Caco-2 (cell line): Measurements from ENCODE around the gene FMN1. TPM values are rescaled to one million over a fixed set of nuclear protein-coding genes. Genes with fewer than 3 reads are reported as not detected.
A peak's percentile ranks its signal among the peaks of the same experiment; 100 is the strongest.

ENCODE experiments used
- BruUV-seq: library from RNA; stranded (reverse); fragments of 400-500 nt; replicated peaks from 2 replicates; lab custom pipeline; 2021; lab: Mats Ljungman, UMichigan
- CTCF ChIA-PET: fragments of 300-600 bp; sonication (Branson Sonifier 250); formaldehyde crosslinking; loops from one replicate; lab custom pipeline; 2022; ENCODE audit warnings: antibody characterized with exemption; lab: Charles Lee
- POLR2A ChIA-PET: fragments of 300-600 bp; sonication (Branson Sonifier 250); formaldehyde crosslinking; loops from one replicate; lab custom pipeline; 2022; ENCODE audit warnings: antibody characterized with exemption; lab: Charles Lee
- DNase-seq, 2 experiments: peaks; one replicate each; pipeline versions ENCODE4 v3.0.0 to v3.0.0-alpha.2; 2020 to 2022
- H3K27me3 ChIP-seq: replicated peaks from 2 replicates; pipeline ENCODE4 v1.6.0; 2011; ENCODE audit warnings: low read length; ENCODE audit not compliant: control insufficient read depth, insufficient read depth
- H3K36me3 ChIP-seq: 2 replicates; pipeline ENCODE4 v1.5.1; 2011; ENCODE audit warnings: low read length; ENCODE audit not compliant: control insufficient read depth, insufficient read depth
- H3K4me1 ChIP-seq: fragments of 250-450 bp; sonication (Bioruptor Pico); 2 replicates; pipeline ENCODE4 v1.5.1; 2020; ENCODE audit warnings: mild to moderate bottlenecking
- H3K4me3 ChIP-seq: 2 replicates; pipeline ENCODE4 v1.5.1; 2011; ENCODE audit warnings: low read depth, mild to moderate bottlenecking, control low read depth, low read length
- H3K9me3 ChIP-seq: fragments of 250-450 bp; sonication (Bioruptor Pico); 2 replicates; pipeline ENCODE4 v1.5.1; 2020; ENCODE audit warnings: mild to moderate bottlenecking, moderate library complexity
- H3K27ac Mint-ChIP-seq: one replicate; pipeline ENCODE4 v1.8.0; 2022; ENCODE audit warnings: mixed read lengths; ENCODE audit not compliant: unreplicated experiment
- H3K27me3 Mint-ChIP-seq: one replicate; pipeline ENCODE4 v1.8.0; 2022; ENCODE audit warnings: mixed read lengths; ENCODE audit not compliant: insufficient read depth, unreplicated experiment
- H3K36me3 Mint-ChIP-seq: one replicate; pipeline ENCODE4 v1.8.0; 2022; ENCODE audit warnings: mild to moderate bottlenecking, mixed read lengths; ENCODE audit not compliant: insufficient read depth, unreplicated experiment
- H3K4me1 Mint-ChIP-seq: one replicate; pipeline ENCODE4 v1.8.0; 2022; ENCODE audit warnings: low read depth, mixed read lengths; ENCODE audit not compliant: unreplicated experiment
- H3K4me3 Mint-ChIP-seq: one replicate; pipeline ENCODE4 v1.8.0; 2022; ENCODE audit warnings: mild to moderate bottlenecking, moderate library complexity, mixed read lengths; ENCODE audit not compliant: unreplicated experiment
- H3K9me3 Mint-ChIP-seq: one replicate; pipeline ENCODE4 v1.8.0; 2022; ENCODE audit warnings: mixed read lengths; ENCODE audit not compliant: unreplicated experiment
- intact Hi-C: fragments of 100-400 bp; cut with micrococcal nuclease; formaldehyde crosslinking; loops from one replicate; pipeline ENCODE4 v1.10.0; 2022; ENCODE audit not compliant: unreplicated experiment
- total RNA-seq: library from RNA; stranded (reverse); gene quantifications from 2 replicates; pipeline ENCODE4 v1.2.3, GENCODE V29; 2022
- TF ChIP-seq, protein P1 (sequence below), 2 experiments: fragments of 200-600 bp in 1 of 2; IDR thresholded peaks; 1 replicate in 1 of 2; 2 replicates in 1 of 2; pipeline versions ENCODE4 v1.5.1 to v1.8.0; 2011 to 2022; ENCODE audit warnings: antibody characterized with exemption in 1 of 2, control low read depth in 1 of 2, inconsistent platforms in 1 of 2, low read depth in 1 of 2, low read length in 1 of 2, mild to moderate bottlenecking in 1 of 2, moderate library complexity in 1 of 2; ENCODE audit not compliant: insufficient read depth in 1 of 2, severe bottlenecking in 1 of 2, unreplicated experiment in 1 of 2

The FMN1 gene
- total RNA-seq, 1 experiment from 2014 or later, result 1.6 TPM

GRCh38 chr15:32998182-32998581 is 196.3 kb downstream of the FMN1 start:
- DNase-seq, result no peak
- H3K27ac Mint-ChIP-seq, result no peak overlapping the region
- H3K36me3 Mint-ChIP-seq, result no peaks in the 10 kb centered on the region
- no peak overlapping the region for H3K4me3 Mint-ChIP-seq
- no peaks in the 10 kb centered on the region for H3K9me3 Mint-ChIP-seq
- no peaks in the 10 kb centered on the region for H3K4me1 ChIP-seq
- no peaks in the 10 kb centered on the region for H3K9me3 ChIP-seq
- H3K4me1 Mint-ChIP-seq, result no peaks in the 10 kb centered on the region
- H3K36me3 ChIP-seq, result no peaks in the 10 kb centered on the region
- peaks cover 11% of the 10 kb centered on the region for H3K27me3 Mint-ChIP-seq
- TF ChIP-seq, protein P1, sequence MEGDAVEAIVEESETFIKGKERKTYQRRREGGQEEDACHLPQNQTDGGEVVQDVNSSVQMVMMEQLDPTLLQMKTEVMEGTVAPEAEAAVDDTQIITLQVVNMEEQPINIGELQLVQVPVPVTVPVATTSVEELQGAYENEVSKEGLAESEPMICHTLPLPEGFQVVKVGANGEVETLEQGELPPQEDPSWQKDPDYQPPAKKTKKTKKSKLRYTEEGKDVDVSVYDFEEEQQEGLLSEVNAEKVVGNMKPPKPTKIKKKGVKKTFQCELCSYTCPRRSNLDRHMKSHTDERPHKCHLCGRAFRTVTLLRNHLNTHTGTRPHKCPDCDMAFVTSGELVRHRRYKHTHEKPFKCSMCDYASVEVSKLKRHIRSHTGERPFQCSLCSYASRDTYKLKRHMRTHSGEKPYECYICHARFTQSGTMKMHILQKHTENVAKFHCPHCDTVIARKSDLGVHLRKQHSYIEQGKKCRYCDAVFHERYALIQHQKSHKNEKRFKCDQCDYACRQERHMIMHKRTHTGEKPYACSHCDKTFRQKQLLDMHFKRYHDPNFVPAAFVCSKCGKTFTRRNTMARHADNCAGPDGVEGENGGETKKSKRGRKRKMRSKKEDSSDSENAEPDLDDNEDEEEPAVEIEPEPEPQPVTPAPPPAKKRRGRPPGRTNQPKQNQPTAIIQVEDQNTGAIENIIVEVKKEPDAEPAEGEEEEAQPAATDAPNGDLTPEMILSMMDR (IDR thresholded peaks at IDR 0.05; ENCODE audit: insufficient read depth in 1 of 2, low read depth in 1 of 2, low read length in 1 of 2, severe bottlenecking in 1 of 2, unreplicated experiment in 1 of 2), result no peak
- no peak overlapping the region for H3K4me3 ChIP-seq
- POLR2A ChIA-PET, result no interaction called here
- CTCF ChIA-PET, result no interaction called here
- intact Hi-C loops, result no loop called here
- H3K27me3 ChIP-seq, result no peaks in the 10 kb centered on the region
- no TSS peak for BruUV-seq

DNA sequence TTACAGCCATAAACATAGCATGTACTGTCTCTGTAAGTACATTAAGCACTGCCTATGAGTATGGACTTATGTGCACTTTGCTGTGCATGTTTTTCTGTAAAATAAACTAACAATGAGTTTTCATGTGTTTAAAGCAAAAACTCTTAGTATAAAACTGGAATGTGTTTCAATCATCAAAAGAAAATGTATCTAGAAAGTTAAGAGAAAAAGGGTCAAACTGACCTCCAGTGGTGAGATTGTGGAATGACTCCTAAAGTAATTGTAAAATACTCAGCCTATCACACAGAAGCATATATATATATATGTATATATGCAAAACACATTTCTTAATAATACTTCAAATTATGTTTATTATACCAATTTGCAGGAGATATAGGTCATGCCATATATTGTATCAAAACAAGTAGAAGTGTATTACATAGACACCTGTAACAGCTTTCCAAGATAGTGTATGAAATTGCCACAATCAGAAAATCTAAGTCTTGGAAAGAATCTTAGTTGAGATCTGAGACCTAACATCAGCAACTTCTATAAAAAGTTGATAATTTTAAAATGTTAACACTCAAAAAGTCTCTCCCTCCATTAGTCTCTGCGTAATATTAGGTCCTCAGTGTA is 199.6 kb downstream of the FMN1 start:
- Mint-ChIP-seq H3K4me1 (no peaks in the 10 kb centered on the region), H3K9me3 (no peaks in the 10 kb centered on the region), H3K4me3 (no peak overlapping the region), H3K36me3 (no peaks in the 10 kb centered on the region), H3K27me3 (peaks cover 14% of the 10 kb centered on the region), H3K27ac (no peak overlapping the region)
- TF ChIP-seq, protein P1 (IDR thresholded peaks at IDR 0.05; ENCODE audit: insufficient read depth in 1 of 2, low read depth in 1 of 2, low read length in 1 of 2, severe bottlenecking in 1 of 2, unreplicated experiment in 1 of 2), result peak; percentile 36 to 38
- BruUV-seq, result no TSS peak
- H3K4me3 ChIP-seq, result no peak overlapping the region
- H3K27me3 ChIP-seq, result no peaks in the 10 kb centered on the region
- H3K36me3 ChIP-seq, result no peaks in the 10 kb centered on the region
- intact Hi-C loops, result loop anchor here (1.0 to 2.0 kb wide), 2 partner anchors 150 to 333 kb away; no protein-coding TSS in a partner anchor
- DNase-seq, result peak in 1 of 2 experiments; percentile 9
- no peaks in the 10 kb centered on the region for H3K4me1 ChIP-seq
- H3K9me3 ChIP-seq, result no peaks in the 10 kb centered on the region
- POLR2A ChIA-PET, result no interaction called here
- CTCF ChIA-PET, result interaction anchor here (1.7 kb wide), 1 partner anchor 332 kb away, joined by 6 read pairs; no protein-coding TSS in a partner anchor

GRCh38 chr15:32993285-32993684 is 201.2 kb downstream of the FMN1 start:
- intact Hi-C loops, result no loop called here
- Mint-ChIP-seq H3K36me3 (no peaks in the 10 kb centered on the region), H3K27me3 (peaks cover 10% of the 10 kb centered on the region), H3K4me3 (no peak overlapping the region), H3K27ac (no peak overlapping the region), H3K4me1 (no peaks in the 10 kb centered on the region), H3K9me3 (no peaks in the 10 kb centered on the region)
- no peaks in the 10 kb centered on the region for H3K27me3 ChIP-seq
- BruUV-seq, result no TSS peak
- TF ChIP-seq, protein P1 (IDR thresholded peaks at IDR 0.05; ENCODE audit: insufficient read depth in 1 of 2, low read depth in 1 of 2, low read length in 1 of 2, severe bottlenecking in 1 of 2, unreplicated experiment in 1 of 2), result no peak
- no peaks in the 10 kb centered on the region for H3K9me3 ChIP-seq
- ChIA-PET POLR2A (no interaction called here), CTCF (interaction anchor here (0.9 kb wide), 1 partner anchor 330 kb away, joined by 3 read pairs; no protein-coding TSS in a partner anchor)
- H3K4me1 ChIP-seq, result no peaks in the 10 kb centered on the region
- no peak for DNase-seq
- no peak overlapping the region for H3K4me3 ChIP-seq
- H3K36me3 ChIP-seq, result no peaks in the 10 kb centered on the region
